Caco-2 (cell line): ENCODE data around the gene DTNB. TPM values are rescaled to one million over a fixed set of nuclear protein-coding genes. Genes with fewer than 3 reads are reported as not detected.

ENCODE experiments used
- BruUV-seq: library from RNA; stranded (reverse); fragments of 400-500 nt; replicated peaks from 2 replicates; lab custom pipeline; 2021; lab: Mats Ljungman, UMichigan
- CTCF ChIA-PET: fragments of 300-600 bp; sonication (Branson Sonifier 250); formaldehyde crosslinking; loops from one replicate; lab custom pipeline; 2022; ENCODE audit warnings: antibody characterized with exemption; lab: Charles Lee
- POLR2A ChIA-PET: fragments of 300-600 bp; sonication (Branson Sonifier 250); formaldehyde crosslinking; loops from one replicate; lab custom pipeline; 2022; ENCODE audit warnings: antibody characterized with exemption; lab: Charles Lee
- DNase-seq, 2 experiments: peaks; one replicate each; pipeline versions ENCODE4 v3.0.0 to v3.0.0-alpha.2; 2020 to 2022
- H3K27me3 ChIP-seq: replicated peaks from 2 replicates; pipeline ENCODE4 v1.6.0; 2011; ENCODE audit warnings: low read length; ENCODE audit not compliant: control insufficient read depth, insufficient read depth
- H3K36me3 ChIP-seq: 2 replicates; pipeline ENCODE4 v1.5.1; 2011; ENCODE audit warnings: low read length; ENCODE audit not compliant: control insufficient read depth, insufficient read depth
- H3K4me1 ChIP-seq: fragments of 250-450 bp; sonication (Bioruptor Pico); 2 replicates; pipeline ENCODE4 v1.5.1; 2020; ENCODE audit warnings: mild to moderate bottlenecking
- H3K4me3 ChIP-seq: 2 replicates; pipeline ENCODE4 v1.5.1; 2011; ENCODE audit warnings: low read depth, mild to moderate bottlenecking, control low read depth, low read length
- H3K9me3 ChIP-seq: fragments of 250-450 bp; sonication (Bioruptor Pico); 2 replicates; pipeline ENCODE4 v1.5.1; 2020; ENCODE audit warnings: mild to moderate bottlenecking, moderate library complexity
- H3K27ac Mint-ChIP-seq: one replicate; pipeline ENCODE4 v1.8.0; 2022; ENCODE audit warnings: mixed read lengths; ENCODE audit not compliant: unreplicated experiment
- H3K27me3 Mint-ChIP-seq: one replicate; pipeline ENCODE4 v1.8.0; 2022; ENCODE audit warnings: mixed read lengths; ENCODE audit not compliant: insufficient read depth, unreplicated experiment
- H3K36me3 Mint-ChIP-seq: one replicate; pipeline ENCODE4 v1.8.0; 2022; ENCODE audit warnings: mild to moderate bottlenecking, mixed read lengths; ENCODE audit not compliant: insufficient read depth, unreplicated experiment
- H3K4me1 Mint-ChIP-seq: one replicate; pipeline ENCODE4 v1.8.0; 2022; ENCODE audit warnings: low read depth, mixed read lengths; ENCODE audit not compliant: unreplicated experiment
- H3K4me3 Mint-ChIP-seq: one replicate; pipeline ENCODE4 v1.8.0; 2022; ENCODE audit warnings: mild to moderate bottlenecking, moderate library complexity, mixed read lengths; ENCODE audit not compliant: unreplicated experiment
- H3K9me3 Mint-ChIP-seq: one replicate; pipeline ENCODE4 v1.8.0; 2022; ENCODE audit warnings: mixed read lengths; ENCODE audit not compliant: unreplicated experiment
- intact Hi-C: fragments of 100-400 bp; cut with micrococcal nuclease; formaldehyde crosslinking; loops from one replicate; pipeline ENCODE4 v1.10.0; 2022; ENCODE audit not compliant: unreplicated experiment
- total RNA-seq: library from RNA; stranded (reverse); gene quantifications from 2 replicates; pipeline ENCODE4 v1.2.3, GENCODE V29; 2022
- TF ChIP-seq, protein P1 (sequence below), 2 experiments: fragments of 200-600 bp in 1 of 2; IDR thresholded peaks; 1 replicate in 1 of 2; 2 replicates in 1 of 2; pipeline versions ENCODE4 v1.5.1 to v1.8.0; 2011 to 2022; ENCODE audit warnings: antibody characterized with exemption in 1 of 2, control low read depth in 1 of 2, inconsistent platforms in 1 of 2, low read depth in 1 of 2, low read length in 1 of 2, mild to moderate bottlenecking in 1 of 2, moderate library complexity in 1 of 2; ENCODE audit not compliant: insufficient read depth in 1 of 2, severe bottlenecking in 1 of 2, unreplicated experiment in 1 of 2

The DTNB gene
- total RNA-seq, 1 experiment from 2014 or later = 50.4 TPM

DNA sequence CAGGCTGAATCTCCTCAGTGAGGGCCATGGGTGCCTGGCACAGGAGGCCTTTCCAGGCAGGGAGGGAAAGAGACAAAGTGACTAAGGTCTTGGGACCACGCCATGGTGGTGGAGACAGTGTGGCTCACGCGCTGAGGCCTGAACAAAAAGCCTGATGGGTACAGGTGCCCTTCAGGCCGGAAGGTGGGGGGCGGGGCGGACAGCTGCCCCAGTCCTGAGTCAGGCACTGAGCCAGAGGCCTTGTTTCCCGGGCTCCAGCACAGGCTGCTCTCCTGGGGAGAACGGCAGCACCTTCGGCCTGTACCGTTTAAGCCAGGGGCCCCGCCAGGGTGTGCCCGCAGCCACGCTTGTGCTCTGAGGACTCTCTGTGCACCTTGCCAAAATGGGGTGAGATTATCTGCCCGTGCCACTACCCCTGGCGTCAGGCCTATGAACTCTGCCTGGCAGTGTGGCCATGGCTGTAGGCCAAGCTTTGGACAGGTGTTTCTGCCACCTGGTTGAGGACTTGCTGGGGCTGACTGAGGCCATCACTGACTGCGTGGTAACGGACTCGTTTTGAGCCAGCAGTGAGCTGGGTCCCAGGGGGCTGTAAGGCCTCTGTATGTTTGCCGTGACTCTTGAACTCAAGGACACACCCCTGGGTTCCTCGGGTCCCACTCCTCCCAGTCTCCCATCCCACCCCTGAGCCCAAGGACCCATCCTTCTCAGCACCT lies 300.0 kb downstream of the DTNB start:
- H3K4me3 ChIP-seq = no peak overlapping the region
- CTCF ChIA-PET = interaction anchor here (1.3 to 2.3 kb wide), 2 partner anchors 11 kb away, joined by 3 to 27 read pairs; no protein-coding TSS in a partner anchor
- Mint-ChIP-seq H3K9me3 (no peaks in the 10 kb centered on the region), H3K27me3 (no peaks in the 10 kb centered on the region), H3K36me3 (peaks cover 5% of the 10 kb centered on the region), H3K27ac (peak overlapping the region; percentile 56), H3K4me1 (peaks cover 27% of the 10 kb centered on the region), H3K4me3 (no peak overlapping the region)
- H3K27me3 ChIP-seq = no peaks in the 10 kb centered on the region
- no peaks in the 10 kb centered on the region for H3K9me3 ChIP-seq
- H3K4me1 ChIP-seq = peaks cover 30% of the 10 kb centered on the region
- POLR2A ChIA-PET = no interaction called here
- TF ChIP-seq, protein P1, sequence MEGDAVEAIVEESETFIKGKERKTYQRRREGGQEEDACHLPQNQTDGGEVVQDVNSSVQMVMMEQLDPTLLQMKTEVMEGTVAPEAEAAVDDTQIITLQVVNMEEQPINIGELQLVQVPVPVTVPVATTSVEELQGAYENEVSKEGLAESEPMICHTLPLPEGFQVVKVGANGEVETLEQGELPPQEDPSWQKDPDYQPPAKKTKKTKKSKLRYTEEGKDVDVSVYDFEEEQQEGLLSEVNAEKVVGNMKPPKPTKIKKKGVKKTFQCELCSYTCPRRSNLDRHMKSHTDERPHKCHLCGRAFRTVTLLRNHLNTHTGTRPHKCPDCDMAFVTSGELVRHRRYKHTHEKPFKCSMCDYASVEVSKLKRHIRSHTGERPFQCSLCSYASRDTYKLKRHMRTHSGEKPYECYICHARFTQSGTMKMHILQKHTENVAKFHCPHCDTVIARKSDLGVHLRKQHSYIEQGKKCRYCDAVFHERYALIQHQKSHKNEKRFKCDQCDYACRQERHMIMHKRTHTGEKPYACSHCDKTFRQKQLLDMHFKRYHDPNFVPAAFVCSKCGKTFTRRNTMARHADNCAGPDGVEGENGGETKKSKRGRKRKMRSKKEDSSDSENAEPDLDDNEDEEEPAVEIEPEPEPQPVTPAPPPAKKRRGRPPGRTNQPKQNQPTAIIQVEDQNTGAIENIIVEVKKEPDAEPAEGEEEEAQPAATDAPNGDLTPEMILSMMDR (IDR thresholded peaks at IDR 0.05; ENCODE audit: insufficient read depth in 1 of 2, low read depth in 1 of 2, low read length in 1 of 2, severe bottlenecking in 1 of 2, unreplicated experiment in 1 of 2) = no peak
- no peaks in the 10 kb centered on the region for H3K36me3 ChIP-seq
- intact Hi-C loops = loop anchor here (10.0 kb wide), 1 partner anchor 291 kb away; no protein-coding TSS in a partner anchor
- BruUV-seq = no TSS peak
- no peak for DNase-seq

DNA sequence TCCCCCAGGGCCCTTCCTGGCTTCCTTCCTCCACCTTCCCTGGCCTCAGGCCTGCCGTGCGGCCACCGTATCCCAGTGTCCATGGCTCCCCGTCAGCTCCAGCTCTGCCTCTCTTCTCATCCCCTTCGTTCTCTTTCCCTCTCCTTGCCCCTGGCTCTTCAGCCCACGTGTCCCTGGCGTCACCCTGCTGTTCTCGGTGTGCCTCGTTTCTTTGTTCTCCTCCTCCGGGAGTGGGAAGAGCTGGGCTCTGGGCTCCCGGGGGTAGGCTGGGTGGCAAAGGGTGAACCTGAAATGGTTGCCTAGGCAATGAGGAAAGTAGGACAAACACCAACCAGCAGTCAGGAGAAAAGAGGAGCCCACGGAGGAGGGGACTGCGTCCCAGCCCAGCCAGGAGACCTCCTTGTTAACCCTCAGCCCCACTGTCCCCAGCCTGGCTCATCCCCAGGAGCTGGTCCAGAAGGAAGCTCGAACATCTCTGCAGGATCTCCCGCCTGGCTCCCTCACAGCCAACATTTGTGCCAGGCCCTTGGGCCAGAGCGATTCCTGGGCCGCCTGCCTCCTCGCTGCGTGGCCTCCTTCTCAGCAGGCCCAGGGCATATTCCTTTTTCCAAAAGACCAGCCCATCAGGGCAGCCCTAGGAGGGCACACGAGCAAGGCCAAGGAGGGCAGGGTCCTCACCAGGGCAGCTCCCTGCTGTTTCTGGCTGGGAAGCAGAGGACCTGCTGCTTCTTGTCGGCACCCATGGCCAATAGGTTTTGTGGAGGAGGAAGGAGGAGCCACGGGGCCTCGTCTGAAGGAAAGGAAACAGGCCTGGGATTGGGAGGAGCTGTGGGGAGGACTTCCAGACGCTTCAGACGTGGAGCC lies 300.7 kb downstream of the DTNB start:
- Histone ChIP-seq H3K4me1 (peaks cover 30% of the 10 kb centered on the region), H3K27me3 (no peaks in the 10 kb centered on the region), H3K36me3 (no peaks in the 10 kb centered on the region), H3K9me3 (no peaks in the 10 kb centered on the region), H3K4me3 (no peak overlapping the region)
- H3K4me3 Mint-ChIP-seq = no peak overlapping the region
- TF ChIP-seq, protein P1 (IDR thresholded peaks at IDR 0.05; ENCODE audit: insufficient read depth in 1 of 2, low read depth in 1 of 2, low read length in 1 of 2, severe bottlenecking in 1 of 2, unreplicated experiment in 1 of 2) = no peak
- DNase-seq = no peak
- ChIA-PET POLR2A (no interaction called here), CTCF (interaction anchor here (0.6 to 2.3 kb wide), 3 partner anchors 10 to 160 kb away, joined by 3 to 27 read pairs (median 5); no protein-coding TSS in a partner anchor)
- BruUV-seq = no TSS peak
- intact Hi-C loops = loop anchor here (10.0 kb wide), 1 partner anchor 292 kb away; no protein-coding TSS in a partner anchor
- no peaks in the 10 kb centered on the region for H3K27me3 Mint-ChIP-seq
- peak overlapping the region; percentile 56 for H3K27ac Mint-ChIP-seq
- H3K36me3 Mint-ChIP-seq = peaks cover 5% of the 10 kb centered on the region
- peaks cover 27% of the 10 kb centered on the region for H3K4me1 Mint-ChIP-seq
- H3K9me3 Mint-ChIP-seq = no peaks in the 10 kb centered on the region
